ENCODE data around the gene TUG1.

The TUG1 gene

GRCh38 chr22:30947816-30948454, 21.1 kb upstream of the TUG1 start:
- DNase-seq: no peak

GRCh38 chr22:30948930-30949342, 20.1 kb upstream of the TUG1 start:
- no peak for DNase-seq

- no peak for DNase-seq
These were observed 19.0 kb upstream of the TUG1 start for GRCh38 chr22:30949934-30950660.

- DNase-seq: no peak
These were observed 15.9 kb upstream of the TUG1 start for GRCh38 chr22:30953206-30953605.

- DNase-seq: no peak
These were observed 13.9 kb upstream of the TUG1 start for GRCh38 chr22:30955153-30955552.

GRCh38 chr22:30964858-30965257, 4.2 kb upstream of the TUG1 start:
- no peak for DNase-seq

GRCh38 chr22:30968015-30968923, 796 bp upstream of the TUG1 start, which contains the start of gene MORC2:
Gene MORC2, minus strand, starts transcription at chr22:30968774. Its CDS starts 885 bp downstream, at chr22:30967889.
- peak; percentile 85 for DNase-seq

- DNase-seq: peak; percentile 61
These were observed 679 bp downstream of the TUG1 start for GRCh38 chr22:30969532-30970355.

- DNase-seq: no peak
These were observed 1.3 kb downstream of the TUG1 start for GRCh38 chr22:30970356-30970746.

GRCh38 chr22:30978304-30978962, 9.4 kb downstream of the TUG1 start:
- DNase-seq: no peak

- no peak for DNase-seq
These were observed 10.9 kb downstream of the TUG1 start for GRCh38 chr22:30979932-30980331.

GRCh38 chr22:30982512-30982911, 13.4 kb downstream of the TUG1 start:
- no peak for DNase-seq

GRCh38 chr22:30984317-30984716, 15.3 kb downstream of the TUG1 start:
- DNase-seq: no peak

- DNase-seq: no peak
These were observed 16.6 kb downstream of the TUG1 start for GRCh38 chr22:30985561-30986208.

GRCh38 chr22:30989474-30989873, 20.4 kb downstream of the TUG1 start:
- no peak for DNase-seq

- DNase-seq: no peak
These were observed 21.6 kb downstream of the TUG1 start for GRCh38 chr22:30990690-30991089.

- no peak for DNase-seq
These were observed 23.5 kb downstream of the TUG1 start for GRCh38 chr22:30992565-30992964.

- DNase-seq: no peak
These were observed 25.9 kb downstream of the TUG1 start for GRCh38 chr22:30994960-30995359.

GRCh38 chr22:30996462-30996861, 27.4 kb downstream of the TUG1 start:
- DNase-seq: no peak

- DNase-seq: no peak
These were observed 29.3 kb downstream of the TUG1 start for GRCh38 chr22:30998329-30998728.

GRCh38 chr22:31001124-31001770, 32.2 kb downstream of the TUG1 start:
- no peak for DNase-seq

Measured in islet precursor cell (in vitro differentiated cells).